ENCODE measurements around the gene IGFN1.
A peak's percentile ranks its signal among the peaks of the same experiment; 100 is the strongest.

IGFN1 gene

GRCh38 chr1:201186192-201186591, 4.4 kb upstream of the IGFN1 start:
- DNase-seq: no peak

GRCh38 chr1:201189085-201189484, 1.5 kb upstream of the IGFN1 start:
- no peak for DNase-seq

GRCh38 chr1:201190005-201190404, 619 bp upstream of the IGFN1 start:
- DNase-seq: no peak

- peak; percentile 66 for DNase-seq
These were observed 1.1 kb downstream of the IGFN1 start for GRCh38 chr1:201191653-201192260.

GRCh38 chr1:201192261-201192788, 1.7 kb downstream of the IGFN1 start:
- no peak for DNase-seq

- DNase-seq: no peak
These were observed 3.4 kb downstream of the IGFN1 start for GRCh38 chr1:201194046-201194445.

GRCh38 chr1:201198598-201198997, 8.0 kb downstream of the IGFN1 start:
- no peak for DNase-seq

GRCh38 chr1:201205036-201205435, 14.4 kb downstream of the IGFN1 start:
- no peak for DNase-seq

- no peak for DNase-seq
These were observed 15.6 kb downstream of the IGFN1 start for GRCh38 chr1:201206176-201206575.

GRCh38 chr1:201207046-201207445, 16.4 kb downstream of the IGFN1 start:
- no peak for DNase-seq

- DNase-seq: no peak
These were observed 17.6 kb downstream of the IGFN1 start for GRCh38 chr1:201208236-201208635.

GRCh38 chr1:201212056-201212455, 21.4 kb downstream of the IGFN1 start:
- DNase-seq: no peak

- DNase-seq: no peak
These were observed 21.9 kb downstream of the IGFN1 start for GRCh38 chr1:201212461-201213055.

GRCh38 chr1:201213106-201213770, 22.6 kb downstream of the IGFN1 start:
- no peak for DNase-seq

GRCh38 chr1:201213926-201214325, 23.3 kb downstream of the IGFN1 start:
- peak; percentile 41 for DNase-seq

GRCh38 chr1:201214461-201214860, 23.8 kb downstream of the IGFN1 start:
- DNase-seq: peak; percentile 38

GRCh38 chr1:201214886-201215285, 24.3 kb downstream of the IGFN1 start:
- DNase-seq: peak; percentile 46

- DNase-seq: peak; percentile 29
These were observed 25.1 kb downstream of the IGFN1 start for GRCh38 chr1:201215531-201216357.

GRCh38 chr1:201216395-201217085, 25.9 kb downstream of the IGFN1 start:
- peak; percentile 40 for DNase-seq

- DNase-seq: peak; percentile 35
These were observed 26.5 kb downstream of the IGFN1 start for GRCh38 chr1:201217146-201217545.

- DNase-seq: no peak
These were observed 27.2 kb downstream of the IGFN1 start for GRCh38 chr1:201217851-201218250.

- DNase-seq: no peak
These were observed 27.8 kb downstream of the IGFN1 start for GRCh38 chr1:201218409-201218808.

Measured in activated CD8-positive, alpha-beta memory T cell treated with anti-CD3 and anti-CD28 coated beads, Interleukin-2, amount 50 U/mL, for 48 hours (primary cell).